Measurements from ENCODE around the gene RAB6B.

DNA sequence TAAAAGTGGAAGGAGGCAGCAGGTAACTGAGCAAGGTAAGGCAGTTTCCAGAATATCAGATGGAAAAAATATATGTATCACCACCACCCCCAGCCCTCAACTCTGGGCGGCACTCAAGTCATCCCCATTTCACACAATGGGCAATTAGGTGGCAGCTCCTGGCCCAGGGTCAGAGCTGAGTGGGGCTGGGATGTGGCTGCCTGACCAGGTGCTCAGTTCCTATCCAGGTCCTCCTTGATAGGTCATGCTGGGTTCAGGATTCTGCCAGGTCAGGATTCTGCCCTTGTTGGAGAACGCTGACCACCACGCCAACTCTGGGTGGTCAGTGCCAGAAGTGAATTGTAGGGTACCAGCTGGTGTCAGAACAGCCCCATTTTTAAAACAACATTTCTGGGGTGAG, 29.5 kb downstream of the RAB6B start:
- TF ChIP-seq, protein P1, sequence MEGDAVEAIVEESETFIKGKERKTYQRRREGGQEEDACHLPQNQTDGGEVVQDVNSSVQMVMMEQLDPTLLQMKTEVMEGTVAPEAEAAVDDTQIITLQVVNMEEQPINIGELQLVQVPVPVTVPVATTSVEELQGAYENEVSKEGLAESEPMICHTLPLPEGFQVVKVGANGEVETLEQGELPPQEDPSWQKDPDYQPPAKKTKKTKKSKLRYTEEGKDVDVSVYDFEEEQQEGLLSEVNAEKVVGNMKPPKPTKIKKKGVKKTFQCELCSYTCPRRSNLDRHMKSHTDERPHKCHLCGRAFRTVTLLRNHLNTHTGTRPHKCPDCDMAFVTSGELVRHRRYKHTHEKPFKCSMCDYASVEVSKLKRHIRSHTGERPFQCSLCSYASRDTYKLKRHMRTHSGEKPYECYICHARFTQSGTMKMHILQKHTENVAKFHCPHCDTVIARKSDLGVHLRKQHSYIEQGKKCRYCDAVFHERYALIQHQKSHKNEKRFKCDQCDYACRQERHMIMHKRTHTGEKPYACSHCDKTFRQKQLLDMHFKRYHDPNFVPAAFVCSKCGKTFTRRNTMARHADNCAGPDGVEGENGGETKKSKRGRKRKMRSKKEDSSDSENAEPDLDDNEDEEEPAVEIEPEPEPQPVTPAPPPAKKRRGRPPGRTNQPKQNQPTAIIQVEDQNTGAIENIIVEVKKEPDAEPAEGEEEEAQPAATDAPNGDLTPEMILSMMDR (IDR thresholded peaks at IDR 0.05; ENCODE audit: control extremely low read depth in 1 of 3, insufficient read depth in 1 of 3, low read depth in 1 of 3, low read length in 3 of 3) = no peak
- TF ChIP-seq, protein P2, sequence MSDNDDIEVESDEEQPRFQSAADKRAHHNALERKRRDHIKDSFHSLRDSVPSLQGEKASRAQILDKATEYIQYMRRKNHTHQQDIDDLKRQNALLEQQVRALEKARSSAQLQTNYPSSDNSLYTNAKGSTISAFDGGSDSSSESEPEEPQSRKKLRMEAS (IDR thresholded peaks at IDR 0.05) = no peak
- no peak for TF ChIP-seq EZH2 (IDR thresholded peaks at IDR 0.05; ENCODE audit: low read depth, low read length, severe bottlenecking)
- no peak for TF ChIP-seq ASH2L (IDR thresholded peaks at IDR 0.05; ENCODE audit: low read length)
- TF ChIP-seq CHD2 (IDR thresholded peaks at IDR 0.05; ENCODE audit: low read length) = no peak
- no peak for TF ChIP-seq NRF1 (IDR thresholded peaks at IDR 0.05; ENCODE audit: low read depth, low read length)
- TF ChIP-seq RNF2 (IDR thresholded peaks at IDR 0.05; ENCODE audit: borderline replicate concordance, low read depth, low read length, missing control alignments, poor library complexity, severe bottlenecking) = no peak
- TF ChIP-seq, protein P3, sequence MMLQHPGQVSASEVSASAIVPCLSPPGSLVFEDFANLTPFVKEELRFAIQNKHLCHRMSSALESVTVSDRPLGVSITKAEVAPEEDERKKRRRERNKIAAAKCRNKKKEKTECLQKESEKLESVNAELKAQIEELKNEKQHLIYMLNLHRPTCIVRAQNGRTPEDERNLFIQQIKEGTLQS (IDR thresholded peaks at IDR 0.05; ENCODE audit: insufficient read depth, low read depth, low read length) = no peak
- no peak for TF ChIP-seq CREB1 (IDR thresholded peaks at IDR 0.05)

All from H1 (cell line).